Smooth muscle cell (in vitro differentiated cells): ENCODE data around the gene PHF11. TPM values are rescaled to one million over a fixed set of nuclear protein-coding genes. Genes with fewer than 3 reads are reported as not detected.

Experiments
- DNase-seq: peaks from one replicate; lab custom pipeline; 2025; ENCODE audit not compliant: unreplicated experiment; lab: John Stamatoyannopoulos, UW
- H2AFZ ChIP-seq: fragments of 200-600 bp; sonication (generic); 2 replicates; pipeline ENCODE4 v1.6.0; 2016; ENCODE audit warnings: antibody characterized with exemption, low read depth, mild to moderate bottlenecking
- H3F3A ChIP-seq: fragments of 200-600 bp; sonication (generic); 2 replicates; pipeline ENCODE4 v1.6.0; 2017; ENCODE audit warnings: antibody characterized with exemption, low read depth
- H3K27ac ChIP-seq: fragments of 200-600 bp; sonication (generic); 2 replicates; pipeline ENCODE4 v1.5.1; 2016; ENCODE audit warnings: low read depth, mild to moderate bottlenecking
- H3K27me3 ChIP-seq: fragments of 200-600 bp; sonication (generic); 2 replicates; pipeline ENCODE4 v1.6.1; 2016; ENCODE audit warnings: low read depth, mild to moderate bottlenecking
- H3K36me3 ChIP-seq: fragments of 200-600 bp; sonication (generic); 2 replicates; pipeline ENCODE4 v1.5.1; 2016; ENCODE audit warnings: low read depth
- H3K4me1 ChIP-seq: fragments of 200-600 bp; sonication (generic); 2 replicates; pipeline ENCODE4 v1.5.1; 2016; ENCODE audit warnings: low read depth
- H3K4me2 ChIP-seq: fragments of 200-600 bp; sonication (generic); 2 replicates; pipeline ENCODE4 v1.6.0; 2016; ENCODE audit warnings: mild to moderate bottlenecking
- H3K4me3 ChIP-seq: fragments of 200-600 bp; sonication (generic); 2 replicates; pipeline ENCODE4 v1.5.1; 2016; ENCODE audit warnings: mild to moderate bottlenecking
- H3K79me2 ChIP-seq: fragments of 200-600 bp; sonication (generic); 2 replicates; pipeline ENCODE4 v1.6.0; 2016; ENCODE audit warnings: low read depth, mild to moderate bottlenecking
- H3K9ac ChIP-seq: fragments of 200-600 bp; sonication (generic); 2 replicates; pipeline ENCODE4 v1.6.0; 2016; ENCODE audit warnings: low read depth
- H3K9me3 ChIP-seq: fragments of 200-600 bp; sonication (generic); replicated peaks from 2 replicates; pipeline ENCODE4 v1.5.1; 2016; ENCODE audit warnings: low read depth
- H4K20me1 ChIP-seq: fragments of 200-600 bp; sonication (generic); 2 replicates; pipeline ENCODE4 v1.6.0; 2016; ENCODE audit warnings: low read depth
- CTCF ChIP-seq: fragments of 200-600 bp; sonication (generic); IDR thresholded peaks from 2 replicates; pipeline ENCODE4 v1.5.1; 2017; ENCODE audit warnings: borderline replicate concordance, mild to moderate bottlenecking, antibody characterized with exemption; ENCODE audit not compliant: insufficient read depth, poor library complexity, severe bottlenecking
- whole genome bisulfite sequencing: methylation state at CpG from one replicate; pipeline ENCODE4 v1.1.7; 2016; ENCODE audit warnings: low lambda C conversion rate; 5-methylcytosine and 5-hydroxymethylcytosine counted together
- polyA plus RNA-seq: library from polyadenylated mRNA; unstranded; fragments of >200 nt; fragmentation: Nextera tagmentation; extraction: Ambion mirVana; gene quantifications from 2 replicates; pipeline ENCODE4 v1.2.1, GENCODE V29; 2016
- total RNA-seq: library from RNA; depleted of rRNA; stranded (reverse); fragments of >200 nt; gene quantifications from 2 replicates; pipeline ENCODE4 v1.2.3, GENCODE V29; 2014

The PHF11 gene
- total and polyA plus RNA-seq, 2 experiments from 2014 or later = 22.9 to 30.3 TPM

- Histone ChIP-seq H3K27me3 (no peaks in the 10 kb centered on the region), H3F3A (no peaks in the 10 kb centered on the region), H3K4me3 (no peak overlapping the region), H3K36me3 (no peaks in the 10 kb centered on the region), H3K27ac (no peak overlapping the region), H3K79me2 (no peaks in the 10 kb centered on the region), H2AFZ (no peak overlapping the region), H3K9me3 (no peaks in the 10 kb centered on the region), H3K4me1 (no peaks in the 10 kb centered on the region), H3K4me2 (no peak overlapping the region), H4K20me1 (no peaks in the 10 kb centered on the region), H3K9ac (no peak overlapping the region)
- no peak for DNase-seq
- no peak for TF ChIP-seq CTCF
- WGBS = 97% methylated on average over 7 of the region's 7 CpGs
Observed at GRCh38 chr13:49530457-49530856, 34.7 kb downstream of the PHF11 start.

GRCh38 chr13:49532593-49532992, 36.8 kb downstream of the PHF11 start:
- no peak overlapping the region for H3K4me2 ChIP-seq
- no peaks in the 10 kb centered on the region for H3F3A ChIP-seq
- H3K9ac ChIP-seq = no peak overlapping the region
- 100% methylated on average over 1 of the region's 1 CpG for WGBS
- no peak for TF ChIP-seq CTCF
- no peak overlapping the region for H3K4me3 ChIP-seq
- H2AFZ ChIP-seq = no peak overlapping the region
- no peaks in the 10 kb centered on the region for H4K20me1 ChIP-seq
- no peaks in the 10 kb centered on the region for H3K4me1 ChIP-seq
- H3K9me3 ChIP-seq = no peaks in the 10 kb centered on the region
- no peaks in the 10 kb centered on the region for H3K27me3 ChIP-seq
- no peaks in the 10 kb centered on the region for H3K36me3 ChIP-seq
- H3K27ac ChIP-seq = no peak overlapping the region
- DNase-seq = no peak
- H3K79me2 ChIP-seq = no peaks in the 10 kb centered on the region

- Histone ChIP-seq H3K27ac (no peak overlapping the region), H4K20me1 (no peaks in the 10 kb centered on the region), H3K4me2 (no peak overlapping the region), H3K9me3 (no peaks in the 10 kb centered on the region), H2AFZ (no peak overlapping the region), H3K79me2 (no peaks in the 10 kb centered on the region), H3K27me3 (no peaks in the 10 kb centered on the region), H3K4me1 (no peaks in the 10 kb centered on the region), H3F3A (no peaks in the 10 kb centered on the region), H3K36me3 (no peaks in the 10 kb centered on the region), H3K4me3 (no peak overlapping the region), H3K9ac (no peak overlapping the region)
- no peak for TF ChIP-seq CTCF
- no peak for DNase-seq
Observed at GRCh38 chr13:49533011-49533410, 37.3 kb downstream of the PHF11 start.

- H3K36me3 ChIP-seq = no peaks in the 10 kb centered on the region
- 93% methylated on average over 7 of the region's 7 CpGs for WGBS
- no peak overlapping the region for H3K4me2 ChIP-seq
- H4K20me1 ChIP-seq = no peaks in the 10 kb centered on the region
- no peak for DNase-seq
- no peak overlapping the region for H3K27ac ChIP-seq
- no peaks in the 10 kb centered on the region for H3K79me2 ChIP-seq
- H2AFZ ChIP-seq = no peak overlapping the region
- no peaks in the 10 kb centered on the region for H3K4me1 ChIP-seq
- no peaks in the 10 kb centered on the region for H3K27me3 ChIP-seq
- no peaks in the 10 kb centered on the region for H3K9me3 ChIP-seq
- H3F3A ChIP-seq = no peaks in the 10 kb centered on the region
- H3K4me3 ChIP-seq = no peak overlapping the region
- TF ChIP-seq CTCF = no peak
- no peak overlapping the region for H3K9ac ChIP-seq
Observed at GRCh38 chr13:49533591-49534269, 38.0 kb downstream of the PHF11 start.
